Hippocampal formation (tissue), 2 donors: ENCODE data around the gene BCL2L15.

Experiments used
- DNase-seq, 2 donors: peaks; one replicate each; lab custom pipeline; 2025; lab: John Stamatoyannopoulos, UW

BCL2L15 gene

DNA sequence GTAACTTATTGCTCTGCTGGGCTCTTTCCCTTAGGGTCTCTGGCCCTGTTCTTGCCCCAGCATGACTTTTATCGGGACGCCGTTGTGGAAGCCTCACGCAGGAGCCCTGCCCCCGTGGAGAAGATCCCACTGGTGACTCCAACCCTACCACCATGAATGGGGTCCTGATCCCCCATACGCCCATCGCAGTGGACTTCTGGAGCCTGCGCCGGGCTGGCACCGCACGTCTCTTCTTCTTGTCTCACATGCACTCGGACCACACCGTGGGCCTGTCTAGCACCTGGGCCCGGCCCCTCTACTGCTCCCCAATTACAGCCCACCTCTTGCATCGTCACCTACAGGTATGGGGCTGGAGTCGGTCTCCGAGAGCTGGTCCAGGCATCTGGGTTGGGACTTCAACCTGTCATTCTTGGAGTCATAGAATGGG, 18.1 kb upstream of the BCL2L15 start:
- no peak for DNase-seq

DNA sequence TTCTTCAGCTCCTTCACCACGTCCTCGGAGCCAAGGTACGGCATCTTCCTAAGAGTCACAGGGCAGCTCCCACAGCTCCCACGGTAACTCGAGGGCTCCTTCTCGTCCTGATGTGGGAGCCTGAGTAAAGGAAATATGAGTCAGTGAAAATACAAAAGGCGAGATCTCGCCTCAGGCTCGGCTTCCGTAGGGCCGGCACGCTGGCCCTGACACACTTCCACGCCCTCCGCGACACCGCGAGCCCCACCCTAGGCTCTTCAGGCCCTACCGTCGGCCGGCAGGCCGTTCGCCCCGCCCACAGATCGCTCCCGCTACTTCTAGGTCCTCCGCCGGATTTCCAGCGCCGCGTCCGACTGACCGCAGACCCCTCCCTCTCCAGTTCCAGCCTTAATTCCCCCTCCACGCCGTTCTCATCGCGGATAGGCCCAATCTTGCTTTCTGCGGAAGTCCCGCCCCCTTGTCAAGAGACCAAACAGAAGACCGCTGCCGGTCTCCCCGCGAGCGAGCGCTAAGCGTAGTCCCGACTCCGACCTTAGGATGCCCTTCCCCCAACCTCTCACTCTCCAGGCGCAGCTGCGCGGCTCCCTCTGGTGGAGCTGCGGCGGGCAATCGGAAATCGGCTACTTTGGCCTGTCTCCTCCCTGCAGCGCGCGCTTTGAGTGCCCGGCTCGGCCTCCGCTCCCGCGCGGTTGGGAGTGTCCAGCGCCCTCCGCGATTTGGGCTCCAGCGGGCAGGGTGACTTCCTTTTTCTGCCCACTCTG, 17.5 kb upstream of the BCL2L15 start, which contains the start of the genes AP4B1 and DCLRE1B:
Gene AP4B1, minus strand, starts transcription at position 126 of the 761 bp plus-strand sequence. Its CDS starts 82 bp downstream, at position 44.
Gene DCLRE1B, plus strand, starts transcription at position 653 of the 761 bp plus-strand sequence. CDS start 261 bp downstream, outside the sequence.
- DNase-seq, result peak; percentile 98 to 99

DNA sequence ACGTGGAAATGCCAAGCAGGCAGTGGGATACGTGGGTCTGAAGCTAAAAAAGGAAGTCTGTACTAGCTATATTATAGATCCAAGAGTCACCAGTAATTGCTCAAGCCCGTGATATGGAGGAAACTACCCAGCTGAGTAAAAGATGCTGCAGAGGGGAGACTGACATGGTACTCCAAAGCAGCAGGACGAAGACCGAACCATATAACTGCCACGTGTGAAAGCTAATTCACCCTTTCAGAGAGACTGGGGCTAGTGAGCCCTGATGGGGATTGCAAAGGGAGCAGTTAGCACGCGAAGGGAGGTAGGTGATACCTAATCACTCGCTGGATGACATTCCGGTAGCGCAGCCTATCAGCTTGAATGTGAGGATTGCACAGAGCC, 16.9 kb upstream of the BCL2L15 start:
- DNase-seq, result no peak

DNA sequence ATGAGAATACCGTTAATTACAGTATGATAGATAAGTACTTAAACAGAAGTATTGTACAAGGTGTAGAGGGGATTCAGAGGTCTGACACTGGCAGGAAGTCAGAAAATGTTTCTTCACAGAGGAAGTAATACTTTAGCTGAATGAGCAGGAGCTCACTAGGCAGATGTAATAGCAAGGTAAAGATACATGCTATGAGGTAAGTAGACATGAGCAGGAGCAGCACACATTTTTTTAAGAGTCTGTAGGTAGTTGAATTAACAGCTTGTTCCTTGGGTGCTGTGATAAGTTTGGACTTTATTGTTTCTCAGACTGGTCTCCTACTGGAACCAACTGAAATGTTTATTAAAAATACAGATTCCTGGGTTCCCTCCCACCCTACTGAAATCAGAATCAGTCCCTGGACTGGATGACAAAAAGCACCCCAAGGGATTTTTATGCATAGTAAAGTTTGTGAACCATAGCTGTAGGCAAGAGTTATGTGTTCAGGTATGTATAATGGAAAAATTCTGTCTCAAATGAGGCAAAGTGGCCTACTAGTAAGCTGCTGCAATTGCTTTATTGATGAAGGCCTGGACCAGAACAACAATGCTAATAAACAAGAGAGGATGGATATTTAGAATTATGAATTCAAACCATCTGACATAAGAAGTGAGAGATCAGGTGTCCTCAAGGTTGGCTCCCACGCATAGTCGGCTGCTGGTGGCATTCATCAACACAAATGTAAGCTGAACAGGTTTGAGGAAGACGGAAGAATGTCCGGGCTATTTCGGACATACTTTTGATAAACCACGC, 16.3 kb upstream of the BCL2L15 start:
- DNase-seq, result no peak

DNA sequence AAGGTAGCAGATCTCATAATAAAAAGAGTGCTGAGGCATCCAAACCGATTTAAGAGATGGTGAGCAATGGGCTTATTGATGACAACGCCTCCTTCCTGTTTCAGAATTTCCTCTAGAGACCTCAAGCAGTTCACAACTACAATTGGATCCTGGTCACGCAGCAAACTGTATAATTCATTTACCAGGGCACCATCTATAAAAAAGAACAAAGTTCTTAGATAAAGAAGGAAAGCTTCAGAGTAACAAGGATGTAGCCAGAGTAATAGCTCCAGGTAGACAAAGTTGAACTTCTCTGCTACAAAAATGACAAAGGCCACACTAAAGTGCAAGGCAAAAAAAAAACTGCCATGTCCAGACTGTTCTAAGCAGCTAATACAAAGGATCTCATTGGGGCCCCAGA, 13.8 kb upstream of the BCL2L15 start:
- DNase-seq, result no peak

DNA sequence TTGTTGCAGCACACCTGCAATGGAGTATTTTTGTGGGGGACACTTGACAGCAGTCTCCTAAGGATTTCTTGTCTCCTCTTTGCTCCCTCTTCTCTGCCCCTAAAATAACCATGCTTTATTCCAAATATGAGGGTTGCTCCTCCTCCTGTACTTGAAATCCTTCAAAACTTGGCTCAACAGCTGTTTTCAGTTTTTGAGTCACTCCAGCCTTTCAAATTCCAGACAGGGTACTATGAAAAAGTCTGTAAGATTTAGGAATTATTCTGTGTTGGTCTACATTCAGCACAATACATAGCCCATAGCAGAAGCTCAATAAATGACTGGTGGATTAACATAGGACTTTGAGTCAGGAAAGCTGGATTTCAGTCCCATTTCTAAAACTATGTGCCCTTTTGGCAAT, 11.7 kb upstream of the BCL2L15 start:
- no peak for DNase-seq

DNA sequence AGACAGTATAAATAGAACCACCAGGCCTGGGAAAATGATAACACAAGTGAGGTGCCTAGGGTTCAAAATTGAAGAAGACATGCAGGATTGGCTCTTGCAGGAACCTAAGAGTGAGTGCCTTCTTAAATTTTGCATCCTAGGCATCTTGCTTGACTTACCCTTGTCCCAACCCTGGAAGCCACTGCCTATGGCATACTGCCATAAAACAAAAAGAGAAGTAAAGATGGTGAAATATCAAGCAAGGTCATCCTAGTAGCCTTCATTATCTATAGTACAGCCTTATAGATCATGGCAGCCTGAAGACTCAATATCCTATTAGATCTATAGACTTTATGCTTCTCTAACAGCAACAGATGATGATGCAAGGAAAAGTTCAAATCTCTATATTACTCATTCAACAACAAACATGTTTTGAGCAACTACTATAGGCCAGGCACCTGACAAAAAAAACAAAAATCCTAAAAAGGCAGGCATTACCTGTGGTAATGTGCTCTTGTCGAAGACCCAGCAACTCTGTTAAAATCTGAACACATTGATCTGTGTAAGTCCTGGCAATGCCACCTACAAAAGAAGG, 10.9 kb upstream of the BCL2L15 start:
- DNase-seq, result no peak

DNA sequence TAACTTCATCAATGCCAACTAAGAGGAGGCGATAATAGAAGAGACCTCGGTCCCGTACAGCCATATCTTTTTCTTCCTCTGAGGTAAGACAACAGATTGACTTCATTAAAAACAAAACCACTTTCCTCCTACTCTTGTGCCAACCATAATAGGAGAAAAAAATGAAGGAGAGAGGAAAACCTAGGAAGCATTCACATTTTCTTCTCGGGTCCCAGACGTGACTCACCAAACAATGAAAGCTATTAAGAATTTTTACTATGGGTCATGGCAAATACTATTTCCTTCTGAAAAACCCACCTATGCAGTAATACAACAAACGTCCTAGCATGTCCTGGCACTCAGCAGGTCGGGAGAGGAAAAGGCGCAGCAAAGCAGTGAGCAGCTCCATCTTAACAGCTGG, 8.6 kb upstream of the BCL2L15 start:
- DNase-seq, result no peak

DNA sequence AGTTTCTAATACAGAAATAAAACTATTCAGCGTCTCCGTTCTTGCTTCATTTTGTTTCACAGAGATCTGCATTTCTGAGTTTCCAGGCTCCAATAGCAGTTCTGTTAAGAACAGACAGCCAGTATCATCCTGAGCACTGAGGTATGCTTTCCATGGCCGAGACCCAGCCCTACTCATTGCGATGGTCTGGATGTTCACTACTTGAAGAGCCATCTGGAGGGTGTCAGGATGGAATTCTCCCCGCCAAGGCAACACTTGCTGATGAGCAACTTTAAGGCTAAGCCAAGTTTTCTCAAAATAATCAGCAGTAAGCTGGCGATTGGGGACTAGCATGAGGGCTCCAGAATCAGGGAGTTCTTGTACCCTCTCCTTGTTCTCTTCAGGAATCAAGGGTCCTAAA, 7.7 kb upstream of the BCL2L15 start:
- DNase-seq, result no peak

DNA sequence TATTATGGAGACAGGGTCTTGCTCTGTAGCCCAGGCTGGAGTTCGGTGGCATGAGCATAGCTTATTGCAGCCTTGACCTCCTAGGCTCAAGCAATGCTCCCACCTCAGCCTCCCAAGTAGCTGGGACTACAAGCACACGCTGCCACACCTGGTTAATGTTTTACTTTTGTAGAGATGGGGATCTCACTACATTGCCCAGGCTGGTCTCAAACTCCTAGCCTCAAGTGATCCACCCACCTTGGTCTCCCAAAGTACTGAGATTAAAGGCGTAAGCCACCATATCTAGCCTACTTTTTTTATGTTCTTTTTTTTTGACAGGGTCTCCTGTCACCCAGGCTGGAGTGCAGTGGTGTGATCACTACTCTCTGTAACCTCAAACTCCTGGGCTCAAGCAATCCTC, 5.9 kb upstream of the BCL2L15 start:
- no peak for DNase-seq

DNA sequence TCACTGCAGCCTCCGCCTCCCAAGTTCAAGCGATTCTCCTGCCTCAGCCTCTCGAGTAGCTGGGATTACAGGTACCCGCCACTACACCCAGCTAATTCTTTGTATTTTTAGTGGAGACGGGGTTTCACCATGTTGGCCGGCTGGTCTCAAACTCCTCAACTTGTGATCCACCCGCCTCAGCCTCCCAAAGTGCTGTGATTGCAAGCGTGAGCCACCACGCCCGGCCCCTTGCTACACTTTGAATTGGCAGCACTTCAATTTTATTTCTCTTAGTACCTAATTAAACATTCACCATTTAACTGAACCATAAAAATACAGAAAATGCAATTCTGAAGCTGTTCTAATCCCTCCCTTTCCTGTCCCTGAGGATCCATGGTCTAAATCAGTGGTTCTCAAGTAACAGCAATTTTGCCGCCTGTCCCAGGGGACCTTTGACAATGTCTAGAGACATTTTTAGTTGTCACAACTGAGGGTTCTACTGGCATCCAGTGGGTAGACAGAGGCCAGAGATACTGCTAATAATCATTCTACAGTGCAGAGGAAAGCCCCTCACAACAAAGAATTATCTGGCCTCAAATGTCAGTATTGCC, 4.3 kb upstream of the BCL2L15 start:
- no peak for DNase-seq

DNA sequence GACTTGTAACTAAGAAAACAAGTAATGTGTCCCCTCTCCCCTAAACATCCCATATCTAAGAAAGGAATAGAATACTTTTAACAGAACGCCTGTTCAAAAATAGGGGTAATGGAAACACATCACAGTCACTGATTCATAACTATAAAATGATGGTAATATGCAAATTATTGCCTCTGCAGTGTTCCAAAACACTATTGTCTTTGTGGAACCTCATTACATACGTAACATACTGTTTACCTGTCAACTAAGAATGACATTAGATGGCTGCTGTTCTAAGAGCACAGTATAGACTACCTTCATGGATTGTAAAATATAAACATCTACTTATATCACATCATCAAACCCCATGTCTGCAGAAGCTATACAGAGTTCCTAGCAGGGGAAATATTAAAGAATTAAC, 3.4 kb upstream of the BCL2L15 start:
- DNase-seq, result no peak

DNA sequence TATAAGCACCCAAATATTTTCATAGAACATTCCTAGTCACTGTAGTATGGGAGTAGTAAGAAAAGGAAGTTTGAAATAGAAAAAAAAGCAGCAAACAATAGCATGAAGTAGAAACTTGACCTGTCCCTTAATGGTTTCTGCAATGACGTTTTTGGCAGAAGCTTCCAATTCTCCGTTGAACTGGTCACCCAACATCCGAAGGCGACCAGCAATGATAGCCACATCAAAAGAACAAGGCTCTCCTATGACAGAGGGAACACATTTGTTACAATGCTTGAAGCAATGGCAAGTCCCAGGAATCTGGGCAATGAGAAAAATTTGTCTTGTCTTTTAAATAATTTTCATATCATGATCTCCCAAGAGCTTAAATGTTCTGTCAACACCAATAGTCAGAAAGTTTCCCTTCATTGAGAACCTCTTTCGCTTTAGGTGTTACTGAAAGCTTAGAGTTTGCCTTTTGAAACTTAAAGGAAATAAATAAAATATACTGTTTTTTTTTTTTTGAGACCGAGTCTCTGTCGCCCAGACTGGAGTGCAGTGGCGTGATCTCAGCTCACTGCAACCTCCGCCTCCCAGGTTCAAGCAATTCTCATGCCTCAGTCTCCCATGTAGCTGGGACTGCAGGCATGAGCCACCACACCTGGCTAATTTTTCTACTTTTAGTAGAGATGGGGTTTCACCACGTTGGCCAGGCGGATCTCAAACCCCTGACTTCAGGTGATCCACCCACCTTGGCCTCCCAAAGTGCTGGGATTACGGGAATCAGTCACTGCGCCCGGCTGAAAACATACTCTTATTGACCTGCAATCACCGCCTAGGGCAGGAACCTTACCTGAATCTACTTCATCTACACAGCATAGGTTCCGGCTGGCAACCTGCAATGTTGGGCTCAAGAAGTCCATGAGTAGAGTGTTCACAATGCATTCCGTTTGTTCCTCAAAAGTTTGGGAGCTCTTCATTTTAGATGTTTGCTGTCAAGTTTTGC, 672 bp downstream of the BCL2L15 start:
- no peak for DNase-seq

DNA sequence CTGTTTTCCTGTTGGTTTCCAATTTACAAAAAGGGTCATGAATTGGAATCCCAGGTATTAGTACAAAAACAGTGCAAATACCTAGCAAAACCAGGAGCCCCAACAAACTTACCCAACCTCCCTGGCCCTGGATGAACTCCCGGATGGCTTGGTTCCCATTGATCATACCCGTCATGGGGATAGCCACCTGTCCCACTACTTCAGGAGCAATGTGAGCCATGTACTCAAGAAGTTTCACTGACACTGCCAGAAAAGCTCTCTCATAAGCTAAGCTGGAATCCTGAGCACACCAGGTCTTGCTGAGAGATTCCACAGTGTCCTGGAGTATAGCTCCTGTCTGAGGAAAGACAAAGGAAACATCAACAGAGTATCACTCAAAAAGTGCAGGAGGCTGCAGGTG, 5.7 kb downstream of the BCL2L15 start:
- no peak for DNase-seq

DNA sequence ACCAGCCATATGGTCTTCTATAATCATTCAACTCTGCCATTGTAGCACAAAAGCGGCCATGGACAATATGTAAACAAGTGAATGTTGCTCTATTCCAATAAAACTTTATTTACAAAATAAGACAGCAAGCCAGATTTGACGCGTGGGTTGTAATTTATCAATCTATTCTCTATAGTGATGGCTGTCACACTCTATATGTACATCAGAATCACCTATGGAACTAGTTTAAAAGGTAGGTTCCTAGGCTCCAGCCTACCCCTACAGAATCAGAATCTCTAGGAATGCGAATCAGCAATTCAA, 7.7 kb downstream of the BCL2L15 start:
- DNase-seq, result no peak

DNA sequence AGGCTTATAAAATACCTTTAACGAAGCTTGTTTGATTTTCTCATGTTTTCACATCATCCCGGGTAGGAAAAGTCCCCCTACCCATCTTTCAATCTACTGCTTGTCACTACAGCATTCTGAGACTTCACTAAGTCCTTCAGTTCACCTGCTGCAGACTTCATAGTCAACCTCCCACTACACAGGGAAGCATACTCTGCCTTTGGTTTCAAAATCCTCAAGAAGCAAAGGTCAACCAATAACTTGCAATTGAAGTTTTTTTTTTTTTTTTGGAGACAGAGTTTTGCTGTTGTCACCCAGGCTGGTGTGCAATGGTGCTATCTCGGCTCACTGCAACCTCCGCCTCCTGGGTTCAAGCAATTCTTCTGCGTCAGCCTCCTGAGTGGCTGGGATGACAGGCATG, 11.2 kb downstream of the BCL2L15 start:
- DNase-seq, result no peak

DNA sequence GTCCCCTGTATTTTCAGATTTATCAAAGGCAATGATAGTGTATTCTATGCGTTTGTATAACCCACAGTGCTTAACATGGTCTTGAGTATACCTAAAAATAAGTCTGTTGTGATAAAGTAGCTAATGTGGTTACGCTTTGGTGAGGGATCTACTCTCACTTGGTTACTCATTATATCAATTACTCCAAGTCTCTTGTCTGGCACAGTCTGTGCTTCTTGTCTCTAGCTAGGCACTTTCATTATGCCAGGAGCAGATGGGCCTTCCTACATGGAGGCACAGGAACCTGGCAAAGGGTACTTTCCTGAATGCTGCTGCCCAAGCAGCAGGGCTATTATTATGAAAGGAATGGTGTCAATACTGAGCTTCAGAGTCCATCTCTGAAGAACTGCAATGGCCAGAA, 11.7 kb downstream of the BCL2L15 start:
- DNase-seq, result peak in 1 of 2 donors; percentile 25

DNA sequence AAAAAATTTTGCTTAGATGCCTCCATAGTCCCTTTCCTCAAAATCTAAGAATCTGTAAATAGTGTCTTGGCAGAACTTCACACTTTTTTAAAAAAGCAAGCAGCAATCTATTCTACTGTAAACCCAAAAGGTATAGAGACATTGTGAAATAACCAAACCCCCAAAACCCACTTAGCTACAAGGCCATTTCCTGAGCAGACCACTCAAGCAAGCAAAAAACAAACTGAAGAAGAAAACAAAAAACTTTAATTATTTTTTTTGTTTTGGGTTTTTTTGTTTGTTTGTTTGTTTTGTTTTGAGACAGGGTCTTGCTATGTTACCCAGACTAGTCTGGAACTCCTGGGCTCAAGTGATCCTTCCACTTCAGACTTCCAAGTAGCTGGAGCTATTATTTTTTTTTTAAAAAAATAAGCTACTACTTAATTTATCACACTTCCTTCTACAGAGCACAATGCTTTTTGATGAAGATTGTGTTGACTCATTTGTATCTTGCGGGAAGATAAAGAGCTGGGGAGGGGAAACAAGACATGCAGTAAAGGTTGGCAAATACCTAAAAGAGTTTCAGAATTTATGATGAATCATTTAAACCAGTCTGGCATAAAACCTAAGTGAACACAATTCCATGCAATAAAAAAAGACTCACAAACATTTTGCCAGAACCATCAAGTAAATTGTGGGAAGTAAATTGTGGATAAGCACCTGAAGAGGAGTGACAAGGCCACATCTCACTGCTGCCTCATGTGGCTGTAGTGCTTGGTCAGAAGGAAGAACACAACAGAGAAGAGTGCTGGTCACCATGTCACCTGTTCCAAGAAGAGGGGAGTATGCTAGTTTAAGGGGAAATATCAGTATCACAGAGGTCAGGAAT, 13.1 kb downstream of the BCL2L15 start:
- no peak for DNase-seq

DNA sequence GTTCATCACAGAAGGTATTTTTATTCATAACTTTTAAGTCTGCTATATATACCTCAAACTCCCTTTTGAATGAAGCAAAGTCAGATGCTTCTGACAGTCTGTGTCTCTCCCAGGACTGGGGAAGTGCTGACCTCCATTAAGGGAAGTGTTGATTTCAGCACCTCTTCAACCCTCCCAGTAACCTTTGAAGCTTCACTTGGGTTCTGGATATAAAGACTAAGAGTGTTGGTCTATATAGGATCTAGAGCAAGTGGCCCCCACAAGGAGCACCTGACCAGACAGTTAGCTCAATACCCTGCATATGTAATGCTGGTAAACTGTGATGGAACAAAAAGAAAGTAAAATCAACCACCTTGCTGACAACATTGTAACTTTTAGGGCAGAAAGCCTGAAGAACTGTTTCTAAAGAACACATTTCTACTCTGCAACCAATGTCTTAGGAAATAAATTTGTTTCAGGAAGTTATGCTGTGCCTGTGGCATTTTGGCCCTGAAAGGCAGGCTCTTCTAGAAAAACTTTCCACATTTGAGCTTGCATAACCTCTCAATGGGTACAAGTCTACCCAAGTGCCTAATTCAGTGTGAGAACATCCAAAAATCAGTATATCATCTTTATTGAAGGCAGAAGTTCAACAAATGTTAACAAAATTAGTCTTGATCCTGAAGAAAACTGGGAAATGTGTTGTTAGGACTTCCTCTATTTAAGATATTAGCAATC, 15.0 kb downstream of the BCL2L15 start:
- DNase-seq, result no peak

DNA sequence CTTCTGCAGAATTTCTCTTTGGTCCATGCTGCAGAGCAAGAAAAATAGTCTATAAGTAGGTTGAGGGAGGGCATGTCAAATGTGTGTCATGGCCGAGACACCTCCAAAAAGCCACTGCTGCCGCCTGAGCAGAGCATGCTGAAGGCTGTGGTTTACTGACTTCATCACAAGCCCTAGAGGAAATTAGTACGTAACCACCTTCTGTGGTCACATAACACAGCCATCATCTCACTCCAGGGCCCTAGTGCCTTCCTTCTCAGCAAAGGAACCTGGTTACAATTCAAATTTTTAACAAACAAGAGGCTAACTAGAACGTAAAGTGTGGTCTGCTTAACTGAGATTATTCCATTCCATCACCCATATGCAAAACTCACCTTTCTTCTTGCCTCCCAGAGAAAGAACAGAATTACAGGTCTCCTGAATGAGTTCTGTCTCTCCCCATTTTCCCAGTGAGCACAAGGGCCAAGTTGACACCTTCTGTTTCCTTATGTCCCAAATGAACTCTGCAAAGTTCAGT, 15.7 kb downstream of the BCL2L15 start, which contains the start of gene PTPN22:
Gene PTPN22, minus strand, starts transcription at position 116 of the 517 bp plus-strand sequence.
- DNase-seq, result no peak
